Measurements from ENCODE around the gene INTU.

Gene INTU

GRCh38 chr4:127629371-127629770, 3.4 kb upstream of the INTU start:
- no peak overlapping the region for H4K8ac ChIP-seq (ENCODE audit: low read length)
- no peaks in the 10 kb centered on the region for H3K36me3 ChIP-seq (ENCODE audit: control insufficient read depth in 1 of 2, insufficient read depth in 2 of 2, low read depth in 1 of 2, low read length in 2 of 2)
- no peak overlapping the region for H3K23ac ChIP-seq (ENCODE audit: low read length in 2 of 2)
- no peak overlapping the region for H2BK15ac ChIP-seq (ENCODE audit: low read depth, poor library complexity, severe bottlenecking)
- H3K4me2 ChIP-seq (ENCODE audit: low read length, poor library complexity, severe bottlenecking), result no peak overlapping the region
- no peak overlapping the region for H4K91ac ChIP-seq (ENCODE audit: low read length)
- WGBS, result 70% methylated on average over 3 of the region's 3 CpGs
- no peak overlapping the region for H2BK12ac ChIP-seq (ENCODE audit: low read length in 2 of 2)
- H3K9me3 ChIP-seq (ENCODE audit: control insufficient read depth, low read length), result no peaks in the 10 kb centered on the region
- no peak overlapping the region for H3K27ac ChIP-seq (ENCODE audit: low read length, poor library complexity, severe bottlenecking)
- H3K4ac ChIP-seq (ENCODE audit: low read depth in 1 of 2, low read length in 2 of 2), result peak overlapping the region in 1 of 2 experiments; percentile 49
- no peak overlapping the region for H3K9ac ChIP-seq (ENCODE audit: low read length)
- no peaks in the 10 kb centered on the region for H3K4me1 ChIP-seq (ENCODE audit: control insufficient read depth, insufficient read depth, low read depth, low read length)
- no peaks in the 10 kb centered on the region for H3K79me1 ChIP-seq (replicated peaks; ENCODE audit: low read length, poor library complexity, severe bottlenecking)
- no peak overlapping the region for H2AFZ ChIP-seq (ENCODE audit: low read depth, low read length)
- no peak overlapping the region for H3K14ac ChIP-seq (ENCODE audit: low read length in 2 of 2)
- H2BK120ac ChIP-seq (ENCODE audit: low read depth, low read length), result no peak overlapping the region
- H3K27me3 ChIP-seq (ENCODE audit: control insufficient read depth in 1 of 2, insufficient read depth in 1 of 2, low read length in 2 of 2), result no peaks in the 10 kb centered on the region
- DNase-seq, result no peak
- H2AK5ac ChIP-seq (ENCODE audit: low read length, severe bottlenecking), result no peak overlapping the region
- no peak overlapping the region for H3K4me3 ChIP-seq (ENCODE audit: insufficient read depth in 1 of 2, low read depth in 1 of 2, low read length in 2 of 2)
- H3K18ac ChIP-seq (ENCODE audit: low read depth in 1 of 2, low read length in 2 of 2), result no peak overlapping the region
- H2BK5ac ChIP-seq (ENCODE audit: low read depth, low read length, poor library complexity, severe bottlenecking), result no peak overlapping the region

- Histone ChIP-seq H3K9me3 (ENCODE audit: control insufficient read depth, low read length) (no peaks in the 10 kb centered on the region), H3K18ac (ENCODE audit: low read depth in 1 of 2, low read length in 2 of 2) (no peak overlapping the region), H2BK120ac (ENCODE audit: low read depth, low read length) (no peak overlapping the region), H3K27me3 (ENCODE audit: control insufficient read depth in 1 of 2, insufficient read depth in 1 of 2, low read length in 2 of 2) (no peaks in the 10 kb centered on the region), H3K23ac (ENCODE audit: low read length in 2 of 2) (no peak overlapping the region), H3K14ac (ENCODE audit: low read length in 2 of 2) (no peak overlapping the region), H3K79me1 (replicated peaks; ENCODE audit: low read length, poor library complexity, severe bottlenecking) (peaks cover 1% of the 10 kb centered on the region), H3K4me2 (ENCODE audit: low read length, poor library complexity, severe bottlenecking) (no peak overlapping the region), H3K9ac (ENCODE audit: low read length) (no peak overlapping the region), H3K36me3 (ENCODE audit: control insufficient read depth in 1 of 2, insufficient read depth in 2 of 2, low read depth in 1 of 2, low read length in 2 of 2) (no peaks in the 10 kb centered on the region), H2BK5ac (ENCODE audit: low read depth, low read length, poor library complexity, severe bottlenecking) (no peak overlapping the region), H4K91ac (ENCODE audit: low read length) (no peak overlapping the region), H2AFZ (ENCODE audit: low read depth, low read length) (no peak overlapping the region), H2BK15ac (ENCODE audit: low read depth, poor library complexity, severe bottlenecking) (no peak overlapping the region), H3K27ac (ENCODE audit: low read length, poor library complexity, severe bottlenecking) (no peak overlapping the region), H3K4me3 (ENCODE audit: insufficient read depth in 1 of 2, low read depth in 1 of 2, low read length in 2 of 2) (no peak overlapping the region), H3K4ac (ENCODE audit: low read depth in 1 of 2, low read length in 2 of 2) (no peak overlapping the region), H4K8ac (ENCODE audit: low read length) (no peak overlapping the region), H3K4me1 (ENCODE audit: control insufficient read depth, insufficient read depth, low read depth, low read length) (no peaks in the 10 kb centered on the region), H2AK5ac (ENCODE audit: low read length, severe bottlenecking) (no peak overlapping the region), H2BK12ac (ENCODE audit: low read length in 2 of 2) (no peak overlapping the region)
- WGBS, result 98% methylated on average over 5 of the region's 5 CpGs
- DNase-seq, result no peak
Observed at GRCh38 chr4:127630152-127630551, 2.6 kb upstream of the INTU start.

DNA sequence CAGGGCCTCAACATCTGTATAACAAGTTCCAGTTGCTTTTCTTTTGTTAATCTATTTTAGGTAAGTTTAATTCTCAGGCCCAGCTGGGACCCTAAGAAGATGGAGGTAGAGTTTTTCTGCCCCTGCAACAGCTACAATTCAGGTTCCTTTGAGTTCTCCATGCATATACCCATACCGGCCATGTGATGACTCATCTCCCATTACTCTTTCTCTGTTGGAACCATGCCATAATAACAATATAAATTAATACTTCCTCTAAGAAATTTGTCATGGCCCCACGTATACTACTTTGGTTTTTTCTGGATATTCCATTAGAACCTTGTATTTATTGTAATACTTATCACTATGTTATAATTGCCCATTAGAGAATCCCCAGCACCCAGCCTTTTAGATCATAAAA, 1.3 kb upstream of the INTU start:
- no peak overlapping the region for H3K23ac ChIP-seq (ENCODE audit: low read length in 2 of 2)
- no peak overlapping the region for H3K14ac ChIP-seq (ENCODE audit: low read length in 2 of 2)
- no peak overlapping the region for H3K4me3 ChIP-seq (ENCODE audit: insufficient read depth in 1 of 2, low read depth in 1 of 2, low read length in 2 of 2)
- peaks cover 2% of the 10 kb centered on the region for H3K79me1 ChIP-seq (replicated peaks; ENCODE audit: low read length, poor library complexity, severe bottlenecking)
- H3K4me2 ChIP-seq (ENCODE audit: low read length, poor library complexity, severe bottlenecking), result no peak overlapping the region
- H3K27me3 ChIP-seq (ENCODE audit: control insufficient read depth in 1 of 2, insufficient read depth in 1 of 2, low read length in 2 of 2), result no peaks in the 10 kb centered on the region
- no peak overlapping the region for H2BK12ac ChIP-seq (ENCODE audit: low read length in 2 of 2)
- H2BK120ac ChIP-seq (ENCODE audit: low read depth, low read length), result no peak overlapping the region
- no peak overlapping the region for H2AFZ ChIP-seq (ENCODE audit: low read depth, low read length)
- no peaks in the 10 kb centered on the region for H3K4me1 ChIP-seq (ENCODE audit: control insufficient read depth, insufficient read depth, low read depth, low read length)
- no peaks in the 10 kb centered on the region for H3K9me3 ChIP-seq (ENCODE audit: control insufficient read depth, low read length)
- no peak overlapping the region for H2AK5ac ChIP-seq (ENCODE audit: low read length, severe bottlenecking)
- no peak for DNase-seq
- H4K8ac ChIP-seq (ENCODE audit: low read length), result no peak overlapping the region
- no peak overlapping the region for H2BK15ac ChIP-seq (ENCODE audit: low read depth, poor library complexity, severe bottlenecking)
- H3K27ac ChIP-seq (ENCODE audit: low read length, poor library complexity, severe bottlenecking), result no peak overlapping the region
- 20% methylated on average over 2 of the region's 2 CpGs for WGBS
- no peak overlapping the region for H4K91ac ChIP-seq (ENCODE audit: low read length)
- no peak overlapping the region for H3K4ac ChIP-seq (ENCODE audit: low read depth in 1 of 2, low read length in 2 of 2)
- no peak overlapping the region for H2BK5ac ChIP-seq (ENCODE audit: low read depth, low read length, poor library complexity, severe bottlenecking)
- H3K18ac ChIP-seq (ENCODE audit: low read depth in 1 of 2, low read length in 2 of 2), result no peak overlapping the region
- no peak overlapping the region for H3K9ac ChIP-seq (ENCODE audit: low read length)
- H3K36me3 ChIP-seq (ENCODE audit: control insufficient read depth in 1 of 2, insufficient read depth in 2 of 2, low read depth in 1 of 2, low read length in 2 of 2), result no peaks in the 10 kb centered on the region

DNA sequence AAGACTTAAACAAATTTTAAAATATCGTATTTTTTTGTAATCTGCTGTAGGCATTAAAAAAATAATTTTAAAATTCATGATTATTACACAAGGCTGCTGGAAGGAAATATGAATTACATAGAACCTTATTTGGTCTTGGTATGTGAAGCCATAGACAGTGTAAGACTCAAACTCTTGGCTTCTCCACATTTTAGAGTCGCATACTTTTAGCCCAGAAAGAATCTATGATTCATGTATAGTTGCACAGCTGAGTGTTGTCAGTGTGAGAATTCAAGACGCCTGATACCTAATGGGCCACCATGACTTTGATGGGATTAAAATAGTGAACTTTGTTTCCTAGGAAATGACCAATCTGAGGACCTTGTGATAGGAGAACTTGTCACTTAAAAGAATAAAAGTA, 1.4 kb downstream of the INTU start:
- Histone ChIP-seq H3K36me3 (ENCODE audit: control insufficient read depth in 1 of 2, insufficient read depth in 2 of 2, low read depth in 1 of 2, low read length in 2 of 2) (no peaks in the 10 kb centered on the region), H3K9ac (ENCODE audit: low read length) (no peak overlapping the region), H2AK5ac (ENCODE audit: low read length, severe bottlenecking) (no peak overlapping the region), H2AFZ (ENCODE audit: low read depth, low read length) (no peak overlapping the region), H2BK5ac (ENCODE audit: low read depth, low read length, poor library complexity, severe bottlenecking) (no peak overlapping the region), H4K8ac (ENCODE audit: low read length) (no peak overlapping the region), H3K27me3 (ENCODE audit: control insufficient read depth in 1 of 2, insufficient read depth in 1 of 2, low read length in 2 of 2) (no peaks in the 10 kb centered on the region), H3K18ac (ENCODE audit: low read depth in 1 of 2, low read length in 2 of 2) (no peak overlapping the region), H4K91ac (ENCODE audit: low read length) (no peak overlapping the region), H3K4me3 (ENCODE audit: insufficient read depth in 1 of 2, low read depth in 1 of 2, low read length in 2 of 2) (no peak overlapping the region), H3K9me3 (ENCODE audit: control insufficient read depth, low read length) (no peaks in the 10 kb centered on the region), H2BK15ac (ENCODE audit: low read depth, poor library complexity, severe bottlenecking) (no peak overlapping the region), H3K14ac (ENCODE audit: low read length in 2 of 2) (no peak overlapping the region), H3K4me2 (ENCODE audit: low read length, poor library complexity, severe bottlenecking) (no peak overlapping the region), H3K79me1 (replicated peaks; ENCODE audit: low read length, poor library complexity, severe bottlenecking) (peaks cover 4% of the 10 kb centered on the region), H2BK12ac (ENCODE audit: low read length in 2 of 2) (no peak overlapping the region), H2BK120ac (ENCODE audit: low read depth, low read length) (no peak overlapping the region), H3K23ac (ENCODE audit: low read length in 2 of 2) (no peak overlapping the region), H3K4ac (ENCODE audit: low read depth in 1 of 2, low read length in 2 of 2) (no peak overlapping the region), H3K4me1 (ENCODE audit: control insufficient read depth, insufficient read depth, low read depth, low read length) (no peaks in the 10 kb centered on the region), H3K27ac (ENCODE audit: low read length, poor library complexity, severe bottlenecking) (no peak overlapping the region)
- DNase-seq, result peak; percentile 39
- 74% methylated on average over 2 of the region's 3 CpGs for WGBS
